ENCODE results near the gene VWA8.
"Not testable (repeated sequence)": the region's sequence is repeated elsewhere in the genome, so short reads cannot be mapped to it uniquely, and the experiment has no call there.

The VWA8 gene

GRCh38 chr13:41919741-41920487 lies 41.0 kb downstream of the VWA8 start:
- DNase-seq, result no peak

GRCh38 chr13:41919031-41919740 lies 41.7 kb downstream of the VWA8 start:
- DNase-seq, result no peak

- no peak for DNase-seq
These were observed 43.3 kb downstream of the VWA8 start for GRCh38 chr13:41917641-41918040.

GRCh38 chr13:41916173-41916954 lies 44.5 kb downstream of the VWA8 start:
- no peak for DNase-seq

GRCh38 chr13:41915081-41915480 lies 45.8 kb downstream of the VWA8 start:
- no peak for DNase-seq

- DNase-seq, result no peak
These were observed 46.4 kb downstream of the VWA8 start for GRCh38 chr13:41914552-41914951.

- DNase-seq, result no peak
These were observed 51.4 kb downstream of the VWA8 start for GRCh38 chr13:41909506-41909905.

- DNase-seq, result no peak
These were observed 55.2 kb downstream of the VWA8 start for GRCh38 chr13:41905600-41906254.

GRCh38 chr13:41900918-41901317 lies 60.0 kb downstream of the VWA8 start:
- DNase-seq, result no peak

- DNase-seq, result not testable (repeated sequence)
These were observed 62.5 kb downstream of the VWA8 start for GRCh38 chr13:41898411-41898810.

- DNase-seq, result no peak
These were observed 63.8 kb downstream of the VWA8 start for GRCh38 chr13:41897126-41897525.

- DNase-seq, result no peak
These were observed 65.4 kb downstream of the VWA8 start for GRCh38 chr13:41895478-41895877.

- no peak for DNase-seq
These were observed 69.8 kb downstream of the VWA8 start for GRCh38 chr13:41891119-41891518.

GRCh38 chr13:41883147-41883546 lies 77.8 kb downstream of the VWA8 start:
- DNase-seq, result no peak

- not testable (repeated sequence) for DNase-seq
These were observed 79.0 kb downstream of the VWA8 start for GRCh38 chr13:41881890-41882289.

GRCh38 chr13:41880966-41881365 lies 79.9 kb downstream of the VWA8 start:
- DNase-seq, result no peak

GRCh38 chr13:41864658-41865057 lies 96.3 kb downstream of the VWA8 start:
- DNase-seq, result no peak

- not testable (repeated sequence) for DNase-seq
These were observed 98.2 kb downstream of the VWA8 start for GRCh38 chr13:41862659-41863058.

GRCh38 chr13:41859565-41859964 lies 101.3 kb downstream of the VWA8 start:
- no peak for DNase-seq

GRCh38 chr13:41858780-41859179 lies 102.1 kb downstream of the VWA8 start:
- DNase-seq, result no peak

- no peak for DNase-seq
These were observed 106.2 kb downstream of the VWA8 start for GRCh38 chr13:41854758-41855157.

GRCh38 chr13:41851351-41851750 lies 109.6 kb downstream of the VWA8 start:
- no peak for DNase-seq
